ENCODE results near the gene ABCA1.

- TF ChIP-seq CTCF (optimal IDR thresholded peaks at IDR 0.05 in 1 of 3, IDR thresholded peaks at IDR 0.05 in 1 of 3, conservative IDR thresholded peaks at IDR 0.05 in 1 of 3; ENCODE audit: extremely low read depth in 1 of 3, insufficient read depth in 2 of 3, low read length in 3 of 3) (no peak), EZH2 (IDR thresholded peaks at IDR 0.05; ENCODE audit: low read length) (no peak)
Measured at GRCh38 chr9:104844710-104845109, 83.2 kb downstream of the ABCA1 start.

Measured in keratinocyte (primary cell).